Activated naive CD8-positive, alpha-beta T cell (primary cell): ENCODE results near the gene AHNAK.
A peak's percentile ranks its signal among the peaks of the same experiment; 100 is the strongest.

Experiments
- H3K27ac Mint-ChIP-seq: one replicate; pipeline ENCODE4 v1.8.0; 2021; ENCODE audit warnings: mixed read lengths
- H3K27me3 Mint-ChIP-seq: one replicate; pipeline ENCODE4 v1.8.0; 2021; ENCODE audit warnings: mixed read lengths
- H3K36me3 Mint-ChIP-seq: one replicate; pipeline ENCODE4 v1.8.0; 2021; ENCODE audit warnings: mixed read lengths
- H3K4me1 Mint-ChIP-seq: one replicate; pipeline ENCODE4 v1.8.0; 2021; ENCODE audit warnings: low read depth, mixed read lengths
- H3K4me3 Mint-ChIP-seq: one replicate; pipeline ENCODE4 v1.8.0; 2021; ENCODE audit warnings: mild to moderate bottlenecking, mixed read lengths
- H3K9me3 Mint-ChIP-seq: one replicate; pipeline ENCODE4 v1.8.0; 2021; ENCODE audit warnings: low read depth, mixed read lengths

The AHNAK gene

DNA sequence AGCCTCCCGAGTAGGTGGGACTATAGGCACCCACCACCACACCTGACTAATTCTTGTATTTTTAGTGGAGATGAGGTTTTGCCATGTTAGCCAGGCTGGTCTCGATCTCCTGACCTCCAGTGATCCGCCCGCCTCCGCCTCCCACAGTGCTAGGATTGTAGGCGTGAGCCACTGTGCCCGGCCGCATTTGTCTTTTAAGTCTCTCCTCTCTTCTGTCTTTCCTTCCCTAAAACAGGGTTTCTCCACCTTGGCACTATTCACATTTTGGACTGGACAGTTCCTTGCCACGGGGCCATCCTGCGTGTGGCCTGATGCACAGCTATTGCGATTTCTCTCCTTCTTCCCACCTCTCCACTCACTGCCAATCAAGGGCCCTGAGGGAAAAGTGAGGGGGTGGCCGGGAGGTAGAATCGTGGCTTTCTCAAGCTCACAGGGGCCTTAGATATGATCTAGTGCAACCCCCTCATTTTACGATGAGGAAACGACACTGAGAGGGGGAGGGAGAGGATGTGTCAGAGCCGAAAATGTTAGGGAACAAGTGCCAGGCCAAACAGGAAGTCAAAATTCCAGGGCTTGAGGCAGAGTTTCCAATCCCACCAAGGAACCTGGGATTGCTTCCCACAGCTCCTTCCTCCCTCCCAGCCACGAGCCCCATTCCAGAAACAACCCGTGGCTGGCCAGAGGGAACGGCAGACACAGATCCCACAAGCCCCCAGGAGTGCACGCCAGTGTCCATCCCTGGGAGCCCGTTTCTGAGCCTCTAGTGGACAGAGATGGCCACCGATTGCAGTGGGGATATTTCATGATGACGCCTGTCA lies 106.6 kb downstream of the AHNAK start:
- no peak overlapping the region for H3K4me3 Mint-ChIP-seq
- no peaks in the 10 kb centered on the region for H3K36me3 Mint-ChIP-seq
- H3K27ac Mint-ChIP-seq = no peak overlapping the region

DNA sequence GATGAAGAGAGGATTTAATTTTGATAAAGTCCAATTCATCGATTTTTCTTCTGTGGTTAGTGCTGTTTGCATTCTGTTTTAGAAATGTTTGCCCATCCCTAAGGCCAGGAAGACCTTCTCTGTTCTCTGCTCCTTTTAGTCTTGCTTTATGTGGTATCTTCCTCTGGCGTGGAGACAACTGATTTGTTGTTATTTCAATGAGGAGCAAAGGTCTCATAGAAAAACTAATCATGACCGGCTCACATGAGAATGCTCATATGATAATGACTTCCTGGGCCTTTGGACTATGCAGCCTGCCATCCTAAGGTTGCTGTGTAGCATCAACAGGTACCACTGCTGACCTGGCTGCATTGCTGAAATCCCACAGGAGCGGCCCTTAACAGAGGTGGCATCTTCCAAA lies 108.0 kb downstream of the AHNAK start:
- Mint-ChIP-seq H3K36me3 (no peaks in the 10 kb centered on the region), H3K27ac (no peak overlapping the region), H3K4me3 (no peak overlapping the region), H3K27me3 (no peaks in the 10 kb centered on the region), H3K9me3 (no peaks in the 10 kb centered on the region), H3K4me1 (peaks cover 20% of the 10 kb centered on the region)

More for the DNA sequence above, 106.6 kb downstream of the AHNAK start:
- peaks cover 20% of the 10 kb centered on the region for H3K4me1 Mint-ChIP-seq
- H3K27me3 Mint-ChIP-seq = peaks cover 1% of the 10 kb centered on the region
- H3K9me3 Mint-ChIP-seq = no peaks in the 10 kb centered on the region

GRCh38 chr11:62437616-62438015 lies 109.0 kb downstream of the AHNAK start:
- Mint-ChIP-seq H3K9me3 (no peaks in the 10 kb centered on the region), H3K27ac (no peak overlapping the region), H3K36me3 (no peaks in the 10 kb centered on the region), H3K4me3 (no peak overlapping the region), H3K27me3 (no peaks in the 10 kb centered on the region), H3K4me1 (peaks cover 24% of the 10 kb centered on the region)

DNA sequence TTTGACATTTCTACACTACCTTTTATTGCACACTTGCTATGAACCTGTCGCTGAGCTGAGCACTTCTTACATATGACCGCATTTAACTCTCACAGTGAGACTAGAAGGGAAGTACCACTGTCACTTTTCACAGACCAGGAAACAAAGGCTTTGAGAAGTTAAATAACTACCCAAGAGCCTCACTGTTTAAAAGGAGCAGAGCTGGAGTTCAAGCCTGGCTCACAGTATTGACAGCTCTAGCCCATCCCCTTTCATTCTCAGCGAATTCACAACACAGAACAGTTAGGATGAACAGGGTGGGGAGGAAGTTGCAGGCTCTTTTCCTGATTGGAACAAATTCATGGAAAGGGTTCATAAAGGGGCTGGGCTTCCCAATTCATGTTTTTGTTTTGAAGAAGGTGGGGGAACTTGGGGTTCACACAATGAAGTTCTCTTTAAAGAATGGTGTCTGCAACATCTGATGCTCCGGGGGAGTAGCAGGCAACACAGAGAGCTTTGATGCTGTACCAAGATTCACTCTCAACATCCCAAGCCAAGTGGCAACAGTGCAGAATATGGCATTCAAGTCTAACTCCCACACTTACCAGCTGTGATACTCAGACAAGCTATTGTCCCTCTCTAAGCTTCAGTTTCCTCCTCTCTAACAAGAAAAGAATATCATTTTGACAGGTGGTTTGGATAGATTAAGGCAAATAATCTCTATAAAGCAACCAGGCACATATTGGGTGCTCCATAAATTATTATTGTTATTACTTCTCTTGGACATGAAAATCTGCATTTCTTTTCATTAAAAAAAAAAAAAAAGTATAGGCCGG lies 110.6 kb downstream of the AHNAK start:
- Mint-ChIP-seq H3K27ac (no peak overlapping the region), H3K36me3 (no peaks in the 10 kb centered on the region), H3K9me3 (no peaks in the 10 kb centered on the region), H3K4me1 (peaks cover 35% of the 10 kb centered on the region), H3K27me3 (no peaks in the 10 kb centered on the region), H3K4me3 (no peak overlapping the region)

DNA sequence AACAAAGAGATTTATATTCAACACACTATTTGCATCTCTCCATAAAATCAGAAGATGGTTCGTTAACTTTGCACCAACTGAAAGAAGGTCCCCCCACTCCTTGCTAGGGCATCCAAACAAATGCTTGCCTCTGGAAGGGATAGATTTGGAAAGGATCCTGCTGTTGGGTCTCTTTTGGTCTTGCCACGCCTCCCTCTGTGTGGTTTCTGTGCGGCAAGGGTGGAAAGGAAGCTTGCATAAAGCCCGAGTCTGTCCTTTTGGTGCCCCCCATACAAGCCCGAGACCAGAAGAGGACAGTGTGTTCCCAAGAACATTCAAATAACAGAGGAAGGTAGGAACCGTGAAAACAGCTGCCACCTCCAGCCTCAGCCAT lies 112.7 kb downstream of the AHNAK start:
- Mint-ChIP-seq H3K9me3 (no peaks in the 10 kb centered on the region), H3K4me1 (peaks cover 42% of the 10 kb centered on the region), H3K27ac (no peak overlapping the region), H3K4me3 (no peak overlapping the region), H3K27me3 (no peaks in the 10 kb centered on the region), H3K36me3 (peaks cover 2% of the 10 kb centered on the region)

DNA sequence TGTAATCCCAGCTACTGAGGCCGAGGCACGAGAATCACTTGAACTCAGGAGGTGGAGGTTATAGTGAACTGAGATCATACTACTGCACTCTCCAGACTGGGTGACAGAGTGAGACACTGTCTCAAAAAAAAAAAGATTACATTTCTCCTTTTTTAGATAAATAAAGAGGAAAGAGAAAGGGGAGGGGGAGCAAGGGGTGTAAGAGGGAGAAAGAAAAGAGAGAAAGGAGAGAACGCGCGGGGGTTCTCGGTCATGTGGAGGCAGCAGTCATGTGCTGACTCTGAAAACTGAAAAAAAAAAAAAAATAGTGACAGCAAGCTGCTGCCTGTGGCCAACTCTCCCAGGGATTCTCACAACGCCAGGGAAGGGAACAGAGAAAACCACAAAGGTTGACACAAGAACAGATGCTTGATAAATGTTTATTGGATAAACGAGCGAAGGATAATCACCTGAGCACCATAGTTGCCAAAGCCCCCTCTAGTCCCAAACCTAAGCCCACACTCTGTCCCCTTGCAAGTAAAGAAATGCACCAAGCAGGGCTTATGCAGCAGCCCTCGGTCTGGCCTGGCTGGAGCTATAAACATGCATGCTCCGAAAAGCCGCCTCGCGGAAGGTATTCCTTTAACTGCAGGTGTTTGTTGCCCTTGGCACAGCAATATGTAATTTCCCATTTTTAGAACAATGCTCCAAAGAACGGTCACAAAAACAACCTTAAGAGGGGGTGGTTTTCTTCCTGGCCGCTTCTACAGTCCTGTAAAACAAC lies 113.3 kb downstream of the AHNAK start:
- Mint-ChIP-seq H3K36me3 (peaks cover 2% of the 10 kb centered on the region), H3K4me3 (no peak overlapping the region), H3K27ac (no peak overlapping the region), H3K9me3 (no peaks in the 10 kb centered on the region), H3K4me1 (peaks cover 46% of the 10 kb centered on the region), H3K27me3 (no peaks in the 10 kb centered on the region)

DNA sequence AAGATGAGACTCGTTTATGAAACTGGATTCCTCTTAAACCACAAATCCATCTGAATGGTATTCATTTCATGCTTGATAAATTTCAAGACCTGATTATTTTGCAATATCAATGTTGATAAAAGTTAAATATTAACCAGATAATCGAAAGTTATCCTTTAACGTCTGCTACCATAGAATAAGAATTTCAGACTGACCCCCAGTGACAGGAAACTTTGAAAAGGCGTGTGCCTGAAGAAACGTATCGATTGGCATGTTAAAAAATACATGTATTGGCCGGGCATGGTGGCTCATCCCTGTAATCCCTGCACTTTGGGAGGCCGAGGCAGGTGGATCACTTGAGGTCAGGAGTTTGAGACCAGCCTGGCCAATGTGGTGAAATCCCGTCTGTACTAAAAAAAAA lies 113.9 kb downstream of the AHNAK start:
- H3K9me3 Mint-ChIP-seq = no peaks in the 10 kb centered on the region
- peaks cover 50% of the 10 kb centered on the region for H3K4me1 Mint-ChIP-seq
- no peaks in the 10 kb centered on the region for H3K27me3 Mint-ChIP-seq
- H3K36me3 Mint-ChIP-seq = peaks cover 2% of the 10 kb centered on the region
- H3K27ac Mint-ChIP-seq = no peak overlapping the region
- H3K4me3 Mint-ChIP-seq = no peak overlapping the region

DNA sequence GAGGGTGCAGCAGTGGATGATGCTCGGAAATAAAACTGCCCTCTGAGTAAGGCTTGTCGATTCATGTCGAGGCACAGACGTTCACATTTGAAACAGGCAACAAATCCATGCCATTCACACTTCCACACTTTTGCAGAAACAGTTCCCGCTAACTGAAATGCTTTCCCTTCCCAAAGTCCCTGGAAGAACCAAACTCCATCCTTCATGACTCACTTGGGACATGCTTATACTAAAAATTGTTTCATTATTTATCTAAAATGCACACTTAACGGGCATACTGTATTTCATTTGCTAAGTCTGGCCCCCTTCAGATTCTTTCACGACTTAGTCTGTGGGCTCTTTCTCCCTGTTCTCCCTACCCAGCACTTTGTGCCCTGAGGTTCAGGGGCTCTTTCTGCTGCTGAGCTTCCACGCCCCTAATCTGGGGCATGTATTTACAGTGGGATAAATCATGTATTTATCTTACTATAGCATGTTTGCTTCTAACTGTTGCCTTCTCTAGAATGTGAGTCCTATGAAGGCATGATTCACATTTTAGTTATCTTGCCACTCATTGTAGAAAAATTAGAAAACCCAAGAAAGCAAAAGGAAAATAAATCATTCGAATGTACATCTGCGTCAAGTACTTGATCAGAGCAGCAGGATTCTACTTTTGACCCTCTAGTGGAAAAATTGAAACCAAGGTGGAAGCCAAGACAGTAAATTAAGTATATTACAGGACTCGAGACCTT lies 115.3 kb downstream of the AHNAK start:
- H3K27ac Mint-ChIP-seq = no peak overlapping the region
- peaks cover 60% of the 10 kb centered on the region for H3K4me1 Mint-ChIP-seq
- H3K36me3 Mint-ChIP-seq = peaks cover 2% of the 10 kb centered on the region
- no peak overlapping the region for H3K4me3 Mint-ChIP-seq
- no peaks in the 10 kb centered on the region for H3K27me3 Mint-ChIP-seq
- H3K9me3 Mint-ChIP-seq = no peaks in the 10 kb centered on the region

DNA sequence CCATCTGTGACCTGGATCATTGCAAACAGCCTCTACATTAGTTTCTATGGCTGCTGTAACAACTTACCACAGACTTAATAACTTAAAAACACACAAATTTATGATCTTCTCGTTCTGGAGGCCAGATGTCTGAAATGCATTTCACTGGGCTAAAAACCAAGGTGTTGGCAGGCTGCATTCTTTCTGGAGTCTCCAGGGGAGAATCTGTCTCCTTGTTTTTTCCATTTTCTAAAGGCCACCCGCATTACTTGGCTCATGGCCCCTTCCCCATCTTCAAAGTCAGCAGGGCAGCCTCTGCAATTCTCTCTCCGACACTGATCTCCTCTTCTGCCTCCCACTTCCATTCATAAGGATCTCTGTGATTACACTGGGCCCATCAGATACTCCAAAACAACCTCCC lies 116.2 kb downstream of the AHNAK start:
- no peak overlapping the region for H3K4me3 Mint-ChIP-seq
- H3K27ac Mint-ChIP-seq = peak overlapping the region; percentile 71
- H3K9me3 Mint-ChIP-seq = no peaks in the 10 kb centered on the region
- no peaks in the 10 kb centered on the region for H3K27me3 Mint-ChIP-seq
- H3K36me3 Mint-ChIP-seq = peaks cover 2% of the 10 kb centered on the region
- H3K4me1 Mint-ChIP-seq = peaks cover 55% of the 10 kb centered on the region

- H3K4me3 Mint-ChIP-seq = no peak overlapping the region
- H3K27me3 Mint-ChIP-seq = no peaks in the 10 kb centered on the region
- peak overlapping the region; percentile 93 for H3K27ac Mint-ChIP-seq
- H3K4me1 Mint-ChIP-seq = peaks cover 49% of the 10 kb centered on the region
- H3K36me3 Mint-ChIP-seq = peaks cover 2% of the 10 kb centered on the region
- H3K9me3 Mint-ChIP-seq = no peaks in the 10 kb centered on the region
Measured at GRCh38 chr11:62428871-62429560, 117.6 kb downstream of the AHNAK start.

DNA sequence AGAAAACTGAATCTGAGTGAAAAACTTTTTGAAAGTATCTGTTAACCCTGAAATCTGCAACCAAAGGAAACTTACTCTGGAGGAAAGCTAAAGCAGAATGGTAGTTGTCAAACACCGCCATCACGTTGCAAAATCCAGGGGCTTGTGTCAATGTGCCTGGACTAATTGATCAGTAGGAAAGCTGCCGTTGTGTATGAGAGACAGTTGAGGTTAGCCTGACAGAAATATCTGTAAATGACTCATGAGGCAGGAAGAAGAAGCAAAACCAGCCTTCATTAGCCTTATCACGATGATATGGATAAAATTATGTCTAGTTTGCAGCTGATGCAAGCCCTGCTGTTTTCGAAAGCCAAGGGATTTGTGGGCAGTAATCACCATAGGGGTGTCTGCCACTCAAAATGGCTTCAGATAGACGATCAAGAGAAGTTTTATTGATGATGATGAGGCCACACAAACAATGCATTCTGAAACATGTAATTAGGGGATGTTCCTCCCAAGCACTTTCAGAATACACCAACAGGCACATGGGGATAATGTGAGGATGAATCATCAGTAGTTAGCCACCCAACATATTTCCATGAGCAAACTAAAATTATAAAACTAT lies 118.9 kb downstream of the AHNAK start:
- peak overlapping the region; percentile 93 for H3K27ac Mint-ChIP-seq
- H3K4me1 Mint-ChIP-seq = peaks cover 42% of the 10 kb centered on the region

GRCh38 chr11:62423012-62423411 lies 123.6 kb downstream of the AHNAK start:
- H3K4me3 Mint-ChIP-seq = no peak overlapping the region
- H3K36me3 Mint-ChIP-seq = no peaks in the 10 kb centered on the region
- H3K4me1 Mint-ChIP-seq = peaks cover 19% of the 10 kb centered on the region

More for the DNA sequence above, 118.9 kb downstream of the AHNAK start:
- H3K27me3 Mint-ChIP-seq = no peaks in the 10 kb centered on the region
- peak overlapping the region; percentile 40 for H3K4me3 Mint-ChIP-seq
- no peaks in the 10 kb centered on the region for H3K9me3 Mint-ChIP-seq
- peaks cover 2% of the 10 kb centered on the region for H3K36me3 Mint-ChIP-seq

GRCh38 chr11:62421996-62422395 lies 124.6 kb downstream of the AHNAK start:
- Mint-ChIP-seq H3K4me3 (no peak overlapping the region), H3K27ac (no peak overlapping the region), H3K4me1 (peaks cover 11% of the 10 kb centered on the region), H3K9me3 (no peaks in the 10 kb centered on the region), H3K27me3 (no peaks in the 10 kb centered on the region), H3K36me3 (no peaks in the 10 kb centered on the region)

More at GRCh38 chr11:62423012-62423411, 123.6 kb downstream of the AHNAK start:
- no peaks in the 10 kb centered on the region for H3K27me3 Mint-ChIP-seq
- no peaks in the 10 kb centered on the region for H3K9me3 Mint-ChIP-seq
- H3K27ac Mint-ChIP-seq = no peak overlapping the region
